Smooth muscle cell of the coronary artery (primary cell): ENCODE results near the gene SAMD3. TPM values are rescaled to one million over a fixed set of nuclear protein-coding genes. Genes with fewer than 3 reads are reported as not detected.

Experiments
- total RNA-seq: library from RNA; depleted of rRNA; stranded (reverse); fragments of >200 nt; gene quantifications from 2 replicates; pipeline ENCODE4 v1.2.3, GENCODE V29; 2014; ENCODE audit warnings: low replicate concordance

Gene SAMD3
- 8.5 and 19.0 TPM in 2 replicates for total RNA-seq

GRCh38 chr6:130222775-130223174 is at the start of gene SAMD3:
Gene SAMD3 (minus strand): TSS chr6:130222951. CDS start chr6:130215273, 7,678 bp downstream.

Other genes starting within 250 kb of the SAMD3 start
- gene L3MBTL3, start 204.4 kb downstream of the SAMD3 start, total RNA-seq, result 9.1 and 14.6 TPM in 2 replicates
- 43.9 and 71.4 TPM in 2 replicates for gene TMEM200A, start 143.1 kb upstream of the SAMD3 start, total RNA-seq